Ascending aorta (tissue), 2 donors: ENCODE measurements around the gene TMEM100. TPM values are rescaled to one million over a fixed set of nuclear protein-coding genes. Genes with fewer than 3 reads are reported as not detected.

Source experiments
- DNase-seq, 2 donors: peaks; one replicate each; pipeline ENCODE4 v3.0.0-alpha.2; 2019; ENCODE audit warnings: low spot score in 2 of 2
- H3K27ac ChIP-seq, 2 donors: fragments of 200-600 bp; sonication (generic); one replicate each; pipeline ENCODE4 v1.5.1; 2016 to 2017; ENCODE audit warnings: mild to moderate bottlenecking in 1 of 2
- H3K27me3 ChIP-seq: fragments of 200-600 bp; sonication (generic); one replicate; pipeline ENCODE4 v1.5.1; 2017
- H3K36me3 ChIP-seq, 2 donors: fragments of 200-600 bp; sonication (generic); one replicate each; pipeline ENCODE4 v1.5.1; 2016
- H3K4me1 ChIP-seq, 2 donors: fragments of 200-600 bp; sonication (generic); one replicate each; pipeline ENCODE4 v1.5.1; 2016 to 2017; ENCODE audit warnings: mild to moderate bottlenecking in 1 of 2
- H3K4me3 ChIP-seq, 2 donors: fragments of 200-600 bp; sonication (generic); one replicate each; pipeline ENCODE4 v1.5.1; 2016 to 2017; ENCODE audit warnings: mild to moderate bottlenecking in 1 of 2
- H3K9me3 ChIP-seq, 2 donors: fragments of 200-600 bp; sonication (generic); one replicate each; pipeline ENCODE4 v1.5.1; 2016
- intact Hi-C: fragments of 100-400 bp; cut with DNase I; formaldehyde crosslinking; loops from one replicate; pipeline ENCODE4 v1.15.1; 2023
- total RNA-seq: library from RNA; depleted of rRNA; stranded (reverse); fragments of >200 nt; gene quantifications from one replicate; pipeline ENCODE4 v1.1.0, GENCODE V29; 2016
- TF ChIP-seq, protein P1 (sequence below), 3 experiments: fragments of 200-600 bp in 2 of 3; fragments of 450-650 bp in 1 of 3; sonication (generic) in 2 of 3; IDR thresholded peaks; one replicate each; pipeline ENCODE4 v1.5.1; 2016 to 2019; ENCODE audit warnings: antibody characterized with exemption in 3 of 3, mild to moderate bottlenecking in 1 of 3, moderate library complexity in 1 of 3

Gene TMEM100
- total RNA-seq, 1 donor from 2014 or later = 1.7 TPM

- Histone ChIP-seq H3K27ac (no peak overlapping the region), H3K4me1 (no peaks in the 10 kb centered on the region), H3K9me3 (no peaks in the 10 kb centered on the region), H3K36me3 (no peaks in the 10 kb centered on the region), H3K27me3 (no peaks in the 10 kb centered on the region), H3K4me3 (no peak overlapping the region)
- no peak for DNase-seq
- intact Hi-C loops = no loop called here
- TF ChIP-seq, protein P1, sequence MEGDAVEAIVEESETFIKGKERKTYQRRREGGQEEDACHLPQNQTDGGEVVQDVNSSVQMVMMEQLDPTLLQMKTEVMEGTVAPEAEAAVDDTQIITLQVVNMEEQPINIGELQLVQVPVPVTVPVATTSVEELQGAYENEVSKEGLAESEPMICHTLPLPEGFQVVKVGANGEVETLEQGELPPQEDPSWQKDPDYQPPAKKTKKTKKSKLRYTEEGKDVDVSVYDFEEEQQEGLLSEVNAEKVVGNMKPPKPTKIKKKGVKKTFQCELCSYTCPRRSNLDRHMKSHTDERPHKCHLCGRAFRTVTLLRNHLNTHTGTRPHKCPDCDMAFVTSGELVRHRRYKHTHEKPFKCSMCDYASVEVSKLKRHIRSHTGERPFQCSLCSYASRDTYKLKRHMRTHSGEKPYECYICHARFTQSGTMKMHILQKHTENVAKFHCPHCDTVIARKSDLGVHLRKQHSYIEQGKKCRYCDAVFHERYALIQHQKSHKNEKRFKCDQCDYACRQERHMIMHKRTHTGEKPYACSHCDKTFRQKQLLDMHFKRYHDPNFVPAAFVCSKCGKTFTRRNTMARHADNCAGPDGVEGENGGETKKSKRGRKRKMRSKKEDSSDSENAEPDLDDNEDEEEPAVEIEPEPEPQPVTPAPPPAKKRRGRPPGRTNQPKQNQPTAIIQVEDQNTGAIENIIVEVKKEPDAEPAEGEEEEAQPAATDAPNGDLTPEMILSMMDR (IDR thresholded peaks at IDR 0.05) = no peak
Measured at GRCh38 chr17:55694286-55694910, 28.3 kb downstream of the TMEM100 start.

GRCh38 chr17:55693254-55694216, 29.1 kb downstream of the TMEM100 start:
- TF ChIP-seq, protein P1 (IDR thresholded peaks at IDR 0.05) = no peak
- no peak for DNase-seq
- intact Hi-C loops = no loop called here
- Histone ChIP-seq H3K9me3 (no peaks in the 10 kb centered on the region), H3K4me1 (no peaks in the 10 kb centered on the region), H3K36me3 (no peaks in the 10 kb centered on the region), H3K27ac (no peak overlapping the region), H3K4me3 (no peak overlapping the region), H3K27me3 (no peaks in the 10 kb centered on the region)

DNA sequence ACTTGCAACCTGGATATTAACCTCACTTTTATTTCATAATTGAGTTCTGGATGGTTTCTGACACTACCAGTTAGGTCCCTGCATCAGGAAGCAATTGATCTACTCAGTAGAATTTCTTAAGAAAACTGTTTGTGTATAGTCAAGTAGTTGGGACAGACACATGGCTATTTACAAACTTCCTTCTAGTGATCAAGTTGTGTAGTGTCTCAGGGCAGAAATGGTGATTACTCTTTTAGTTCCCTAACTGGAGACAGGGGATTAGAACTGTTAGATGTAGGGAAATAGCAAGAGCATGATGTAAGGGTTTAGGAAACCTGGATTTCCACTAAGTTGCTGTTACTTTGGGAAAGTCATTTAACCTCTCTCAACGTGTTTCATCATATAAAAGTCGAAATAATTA, 30.4 kb downstream of the TMEM100 start:
- TF ChIP-seq, protein P1 (IDR thresholded peaks at IDR 0.05) = no peak
- Histone ChIP-seq H3K4me3 (no peak overlapping the region), H3K27ac (no peak overlapping the region), H3K27me3 (no peaks in the 10 kb centered on the region), H3K4me1 (no peaks in the 10 kb centered on the region), H3K9me3 (no peaks in the 10 kb centered on the region), H3K36me3 (no peaks in the 10 kb centered on the region)
- DNase-seq = no peak
- intact Hi-C loops = no loop called here

DNA sequence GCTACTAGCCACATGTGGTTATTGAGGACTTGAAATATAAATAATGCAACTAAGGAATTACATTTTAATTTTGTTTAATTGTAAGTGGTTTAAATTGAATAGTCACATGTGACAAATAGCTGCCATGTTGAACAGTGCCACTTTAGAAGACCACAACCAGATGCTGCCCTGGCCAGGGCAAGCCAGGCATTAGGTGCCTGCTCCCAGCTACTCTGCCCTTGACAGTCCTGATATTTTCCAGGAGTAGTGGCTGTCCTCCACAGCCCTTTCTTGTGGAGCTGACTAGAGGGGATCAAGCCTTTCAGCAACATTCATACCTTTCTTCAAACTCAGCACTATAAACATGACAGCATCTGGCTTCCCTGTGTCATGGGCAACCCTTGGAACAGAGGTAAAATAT, 31.0 kb downstream of the TMEM100 start:
- Histone ChIP-seq H3K27ac (no peak overlapping the region), H3K27me3 (no peaks in the 10 kb centered on the region), H3K9me3 (no peaks in the 10 kb centered on the region), H3K4me1 (no peaks in the 10 kb centered on the region), H3K36me3 (no peaks in the 10 kb centered on the region), H3K4me3 (no peak overlapping the region)
- intact Hi-C loops = no loop called here
- no peak for DNase-seq
- TF ChIP-seq, protein P1 (IDR thresholded peaks at IDR 0.05) = no peak

- intact Hi-C loops = no loop called here
- TF ChIP-seq, protein P1 (IDR thresholded peaks at IDR 0.05) = no peak
- H3K27ac ChIP-seq = no peak overlapping the region
Measured at GRCh38 chr17:55690105-55690508, 32.6 kb downstream of the TMEM100 start.

More at GRCh38 chr17:55690105-55690508, 32.6 kb downstream of the TMEM100 start:
- no peaks in the 10 kb centered on the region for H3K4me1 ChIP-seq
- H3K9me3 ChIP-seq = no peaks in the 10 kb centered on the region
- H3K4me3 ChIP-seq = no peak overlapping the region
- no peaks in the 10 kb centered on the region for H3K27me3 ChIP-seq
- DNase-seq = no peak
- no peaks in the 10 kb centered on the region for H3K36me3 ChIP-seq
